ENCODE data around the gene SSTR3.

The SSTR3 gene

DNA sequence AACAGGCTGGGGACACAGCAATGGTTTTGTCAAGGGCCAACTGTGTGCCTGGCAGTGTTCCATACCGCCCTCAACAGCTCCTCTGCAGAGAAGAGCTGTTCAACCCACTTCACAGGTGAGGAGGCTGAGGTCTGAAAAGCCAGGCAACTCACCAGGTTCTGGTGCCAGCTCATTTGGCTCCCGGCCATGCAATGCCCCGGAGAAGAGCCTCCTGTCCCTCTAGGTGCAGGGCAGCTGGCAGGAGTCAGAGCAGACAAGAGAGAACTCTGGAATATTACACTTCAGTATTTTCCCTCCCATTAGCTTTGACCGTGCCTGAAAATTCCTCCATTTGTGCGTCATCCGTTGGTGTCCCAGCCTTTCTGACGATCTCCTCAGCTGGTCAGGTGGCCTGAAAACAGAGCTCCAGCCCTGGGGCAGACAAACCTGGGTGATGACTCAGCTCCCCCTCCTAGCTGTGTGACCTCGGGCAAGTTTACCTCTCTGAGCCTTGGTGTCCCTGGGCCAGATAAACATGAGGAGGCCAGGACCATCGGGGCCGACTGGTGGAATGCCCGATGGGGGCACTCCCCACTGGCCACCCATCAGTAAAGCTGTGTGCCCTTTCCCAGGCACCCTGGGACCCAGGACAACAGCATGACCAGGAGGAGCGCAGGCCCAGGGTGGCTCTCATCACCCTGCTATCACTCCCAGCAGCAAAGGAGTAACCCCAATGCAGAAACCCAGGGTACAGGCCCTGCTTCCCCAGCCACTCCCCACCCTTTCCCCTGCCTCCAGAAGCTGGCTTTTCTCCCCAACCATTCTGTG is 14.6 kb downstream of the SSTR3 start:
- TF ChIP-seq, protein P1, sequence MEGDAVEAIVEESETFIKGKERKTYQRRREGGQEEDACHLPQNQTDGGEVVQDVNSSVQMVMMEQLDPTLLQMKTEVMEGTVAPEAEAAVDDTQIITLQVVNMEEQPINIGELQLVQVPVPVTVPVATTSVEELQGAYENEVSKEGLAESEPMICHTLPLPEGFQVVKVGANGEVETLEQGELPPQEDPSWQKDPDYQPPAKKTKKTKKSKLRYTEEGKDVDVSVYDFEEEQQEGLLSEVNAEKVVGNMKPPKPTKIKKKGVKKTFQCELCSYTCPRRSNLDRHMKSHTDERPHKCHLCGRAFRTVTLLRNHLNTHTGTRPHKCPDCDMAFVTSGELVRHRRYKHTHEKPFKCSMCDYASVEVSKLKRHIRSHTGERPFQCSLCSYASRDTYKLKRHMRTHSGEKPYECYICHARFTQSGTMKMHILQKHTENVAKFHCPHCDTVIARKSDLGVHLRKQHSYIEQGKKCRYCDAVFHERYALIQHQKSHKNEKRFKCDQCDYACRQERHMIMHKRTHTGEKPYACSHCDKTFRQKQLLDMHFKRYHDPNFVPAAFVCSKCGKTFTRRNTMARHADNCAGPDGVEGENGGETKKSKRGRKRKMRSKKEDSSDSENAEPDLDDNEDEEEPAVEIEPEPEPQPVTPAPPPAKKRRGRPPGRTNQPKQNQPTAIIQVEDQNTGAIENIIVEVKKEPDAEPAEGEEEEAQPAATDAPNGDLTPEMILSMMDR (IDR thresholded peaks at IDR 0.05; ENCODE audit: low read depth, low read length, missing control alignments): no peak
- DNase-seq (ENCODE audit: extremely low read depth, low read depth): no peak
- H3K4me3 ChIP-seq (replicated peaks; ENCODE audit: low read depth, low read length): peak overlapping the region; percentile 68; the same call in 1 of the 2 replicates

DNA sequence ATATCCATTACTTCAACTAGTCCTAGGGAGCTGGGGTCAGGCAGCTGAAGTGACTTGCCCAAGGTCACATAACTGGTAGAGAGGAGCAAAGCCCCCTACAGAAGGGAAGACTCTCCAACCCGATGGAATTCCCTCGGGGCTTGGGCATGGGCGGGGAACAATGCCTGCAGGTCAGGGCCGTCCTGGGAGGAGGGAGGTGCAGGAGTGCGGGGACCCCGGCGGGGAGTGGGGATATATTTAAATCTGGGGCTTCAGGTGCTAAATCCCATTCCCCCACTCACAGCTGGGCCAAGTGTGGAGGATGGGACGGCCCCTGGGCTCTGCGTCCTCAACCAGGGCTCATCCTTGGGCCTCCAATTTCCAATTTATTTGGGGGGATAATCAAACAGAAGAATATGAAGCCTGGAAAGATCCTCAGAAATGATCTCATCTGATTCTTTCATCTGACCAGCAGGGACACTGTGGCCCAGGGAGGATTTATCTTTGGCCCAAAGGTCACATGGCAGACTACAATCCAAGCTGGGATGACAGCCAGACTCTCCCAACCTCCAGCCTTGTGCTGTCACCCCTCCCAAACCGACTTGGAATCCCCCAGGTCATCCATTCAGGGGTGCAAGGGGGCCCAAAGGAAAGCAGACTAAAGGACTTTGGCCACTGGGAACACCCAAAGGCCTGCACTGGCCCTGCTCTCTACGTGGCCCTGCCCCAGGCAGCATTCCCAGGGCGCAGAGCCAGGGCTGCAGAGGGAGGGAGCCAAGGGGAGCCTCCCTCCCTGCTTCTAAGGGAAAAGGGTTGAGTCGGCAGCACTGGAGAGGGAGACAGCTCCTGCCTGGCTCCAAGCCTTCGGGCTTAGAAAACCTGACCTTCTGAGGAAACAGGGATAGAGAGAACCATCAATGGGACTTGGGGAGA is 15.5 kb downstream of the SSTR3 start:
- no peak for DNase-seq (ENCODE audit: extremely low read depth, low read depth)
- TF ChIP-seq, protein P1 (IDR thresholded peaks at IDR 0.05; ENCODE audit: low read depth, low read length, missing control alignments): no peak
- no peak overlapping the region for H3K4me3 ChIP-seq (replicated peaks; ENCODE audit: low read depth, low read length)

DNA sequence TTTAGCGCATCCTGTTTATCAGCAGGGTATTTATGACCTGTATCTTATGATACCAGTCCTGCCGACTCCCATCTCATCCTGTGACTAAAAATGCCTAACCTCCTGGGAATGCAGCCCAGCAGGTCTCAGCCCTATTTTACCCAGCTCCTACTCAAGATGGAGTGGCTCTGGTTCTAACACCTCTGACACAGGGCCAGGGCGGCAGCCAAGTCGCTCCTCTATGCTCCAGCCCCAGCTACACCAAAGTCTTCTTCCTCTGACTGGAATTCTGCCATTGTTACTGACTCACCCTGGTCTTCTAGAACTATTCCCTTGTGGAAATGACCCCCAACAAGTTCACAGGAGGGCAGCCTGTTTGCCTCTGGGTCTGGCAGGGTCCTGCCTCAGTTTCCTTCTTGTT is 16.4 kb downstream of the SSTR3 start:
- DNase-seq (ENCODE audit: extremely low read depth, low read depth): no peak
- TF ChIP-seq, protein P1 (IDR thresholded peaks at IDR 0.05; ENCODE audit: low read depth, low read length, missing control alignments): no peak
- H3K4me3 ChIP-seq (replicated peaks; ENCODE audit: low read depth, low read length): no peak overlapping the region

DNA sequence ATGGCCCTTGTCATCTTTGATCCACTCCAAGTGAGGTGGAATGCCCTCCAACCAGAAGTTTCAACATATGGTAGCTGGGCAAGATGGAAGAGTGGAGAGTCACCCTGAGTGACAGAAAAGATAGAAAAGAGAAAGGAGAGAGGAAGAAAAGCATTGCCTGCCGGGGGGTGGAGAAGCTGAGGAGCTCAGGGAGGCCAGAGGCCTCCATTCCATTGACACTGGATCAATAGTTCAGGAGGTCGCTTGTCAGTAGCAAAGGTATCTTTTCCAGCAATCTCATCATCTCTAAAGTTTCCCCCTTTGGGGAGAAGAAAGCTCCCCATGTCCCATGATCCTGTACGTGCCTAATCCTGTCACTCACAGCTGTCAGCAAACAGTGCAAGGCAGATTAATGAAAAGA is 17.5 kb downstream of the SSTR3 start:
- no peak for DNase-seq (ENCODE audit: extremely low read depth, low read depth)
- TF ChIP-seq, protein P1 (IDR thresholded peaks at IDR 0.05; ENCODE audit: low read depth, low read length, missing control alignments): no peak

DNA sequence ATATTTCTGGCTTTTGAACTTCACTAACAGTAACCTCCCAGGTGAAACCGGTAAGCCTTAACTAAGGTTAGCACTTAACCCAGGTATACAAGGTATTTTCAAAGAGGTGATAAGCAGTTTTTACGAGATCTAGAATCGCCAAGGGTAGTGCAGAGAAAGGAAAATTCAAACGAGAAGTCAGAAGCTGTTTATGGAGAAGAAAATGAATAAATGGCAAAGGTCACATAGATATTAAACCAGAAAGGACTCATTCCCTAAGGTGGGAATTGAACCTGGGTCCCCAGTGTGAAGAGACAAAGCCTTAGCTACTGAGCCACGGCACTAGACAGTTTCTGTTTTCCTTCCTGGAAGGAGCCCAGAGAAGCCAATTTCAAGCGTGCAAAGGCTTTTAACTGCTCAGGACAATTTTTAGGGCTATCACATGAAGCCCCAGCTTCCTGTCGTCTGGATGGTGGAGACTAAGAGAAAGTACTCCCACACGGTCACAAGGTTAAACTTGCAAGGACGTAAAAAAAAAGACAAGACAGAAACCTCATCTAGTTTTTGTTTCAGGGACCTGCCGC is 18.6 kb downstream of the SSTR3 start:
- DNase-seq (ENCODE audit: extremely low read depth, low read depth): no peak

More for the DNA sequence above, 17.5 kb downstream of the SSTR3 start:
- H3K4me3 ChIP-seq (replicated peaks; ENCODE audit: low read depth, low read length): no peak overlapping the region

DNA sequence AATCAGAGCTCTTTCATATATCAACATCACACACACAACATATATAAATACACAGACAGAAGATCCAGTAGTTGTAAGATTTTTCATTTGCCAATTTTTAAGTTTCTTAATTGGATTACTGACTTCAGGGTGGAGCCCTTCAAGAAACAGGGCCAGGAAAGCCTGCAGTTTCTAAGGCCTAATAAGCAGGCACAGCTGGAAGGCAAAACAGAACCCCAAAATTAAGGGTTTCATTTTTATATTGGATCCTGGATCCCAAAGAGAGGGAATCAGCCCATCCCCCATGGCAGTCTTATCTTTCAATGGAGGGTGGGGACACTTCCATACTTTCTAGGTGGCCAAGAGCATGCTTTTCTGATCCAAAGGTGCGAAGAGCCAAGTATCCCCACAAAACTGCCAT is 19.5 kb downstream of the SSTR3 start:
- DNase-seq (ENCODE audit: extremely low read depth, low read depth): no peak
- no peak overlapping the region for H3K4me3 ChIP-seq (replicated peaks; ENCODE audit: low read depth, low read length)
- TF ChIP-seq, protein P1 (IDR thresholded peaks at IDR 0.05; ENCODE audit: low read depth, low read length, missing control alignments): no peak

More for the DNA sequence above, 18.6 kb downstream of the SSTR3 start:
- TF ChIP-seq, protein P1 (IDR thresholded peaks at IDR 0.05; ENCODE audit: low read depth, low read length, missing control alignments): no peak
- no peak overlapping the region for H3K4me3 ChIP-seq (replicated peaks; ENCODE audit: low read depth, low read length)

All from HFF-Myc (cell line).